ENCODE results near the gene MOB2. TPM values are rescaled to one million over a fixed set of nuclear protein-coding genes. Genes with fewer than 3 reads are reported as not detected.

The MOB2 gene
- total and polyA plus RNA-seq, 2 of the 13 experiments (the other 11 are each of a cell fraction or from before 2014, with no cell fraction given) = 21.8 to 27.7 TPM

GRCh38 chr11:1508986-1509385 is 22.4 kb upstream of the MOB2 start (continued):
- TF ChIP-seq, protein P1, sequence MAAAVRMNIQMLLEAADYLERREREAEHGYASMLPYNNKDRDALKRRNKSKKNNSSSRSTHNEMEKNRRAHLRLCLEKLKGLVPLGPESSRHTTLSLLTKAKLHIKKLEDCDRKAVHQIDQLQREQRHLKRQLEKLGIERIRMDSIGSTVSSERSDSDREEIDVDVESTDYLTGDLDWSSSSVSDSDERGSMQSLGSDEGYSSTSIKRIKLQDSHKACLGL (CRISPR knock-in tag; IDR thresholded peaks at IDR 0.05) = no peak
- TF ChIP-seq ZNF362 (CRISPR knock-in tag; IDR thresholded peaks at IDR 0.05; ENCODE audit: borderline replicate concordance) = no peak
- no peak for TF ChIP-seq HHEX (CRISPR knock-in tag; IDR thresholded peaks at IDR 0.05)

DNA sequence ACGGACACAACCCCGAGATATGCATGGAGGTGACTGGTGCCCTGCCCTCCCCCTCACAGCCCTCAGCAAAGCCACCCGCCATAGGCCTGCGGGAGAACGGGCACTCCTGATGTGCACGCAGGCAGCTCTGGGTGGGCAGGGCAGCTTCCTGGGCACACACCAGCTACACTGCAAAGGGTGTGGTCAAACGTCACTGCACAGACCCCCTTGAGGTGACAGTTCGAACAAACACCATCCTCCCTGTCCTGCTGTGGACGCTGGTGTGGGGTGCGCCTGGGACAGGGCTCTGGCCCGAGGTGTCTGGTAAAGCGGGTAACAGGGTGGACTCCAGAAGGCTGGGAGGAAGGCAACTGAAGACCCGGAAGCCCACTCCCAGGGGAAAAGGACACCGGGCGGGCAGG is 21.9 kb upstream of the MOB2 start:
- 97% methylated on average over 12 of the region's 15 CpGs for WGBS (ENCODE audit: low lambda C conversion rate)
- no peaks in the 10 kb centered on the region for H3K79me2 ChIP-seq (ENCODE audit: insufficient read depth, low read length)
- ChIA-PET POLR2A (no interaction called here), CTCF (ENCODE audit: low intra/inter-chr PET ratio, low total read pairs) (no interaction called here)
- FAIRE-seq = no peak
- intact Hi-C loops (cut with micrococcal nuclease; ENCODE audit: unreplicated experiment) (no loop called here), in situ Hi-C loops (cut with HindIII; ENCODE audit: extremely low pct_ligation_motif_present, low pct_unique_long_range_greater_than_20kb) (no loop called here)
- H3K4me1 ChIP-seq (ENCODE audit: insufficient read depth, low read length) = no peaks in the 10 kb centered on the region
- no peaks in the 10 kb centered on the region for H3K36me3 ChIP-seq (replicated peaks in 1 of 2; ENCODE audit: control insufficient read depth in 1 of 2, insufficient read depth in 2 of 2, low read length in 2 of 2)
- ATAC-seq = no peak
- no peak overlapping the region for H3K4me3 ChIP-seq (replicated peaks in 1 of 3; ENCODE audit: insufficient read depth in 1 of 3, low read depth in 2 of 3, low read length in 3 of 3)
- no peak for DNase-seq (ENCODE audit: low spot score)
- H3K9ac ChIP-seq (ENCODE audit: insufficient read depth, low read depth, low read length) = no peak overlapping the region
- H4K20me1 ChIP-seq (ENCODE audit: insufficient read depth, low read length) = peaks cover 24% of the 10 kb centered on the region; the same call in 1 of the 2 replicates
- H3K27me3 ChIP-seq (ENCODE audit: control insufficient read depth in 1 of 2, insufficient read depth in 2 of 2, low read length in 2 of 2) = no peaks in the 10 kb centered on the region
- no peak overlapping the region for H3K27ac ChIP-seq (ENCODE audit: extremely low read length, insufficient read depth, low read length)
- H3K9me3 ChIP-seq (ENCODE audit: low read length) = no peaks in the 10 kb centered on the region
- BruUV-seq (replicated peaks) = no TSS peak
- no peak overlapping the region for H2AFZ ChIP-seq (ENCODE audit: low read length)
- no peak overlapping the region for H3K4me2 ChIP-seq (ENCODE audit: low read depth, low read length)
- TF ChIP-seq ELF1 (CRISPR knock-in tag; IDR thresholded peaks at IDR 0.05) (no peak), SMAD1 (CRISPR knock-in tag; IDR thresholded peaks at IDR 0.05; ENCODE audit: borderline replicate concordance, low read depth) (no peak), ZNF576 (CRISPR knock-in tag; IDR thresholded peaks at IDR 0.05) (no peak), ZNF687 (CRISPR knock-in tag; IDR thresholded peaks at IDR 0.05) (no peak), ZMAT3 (CRISPR knock-in tag; conservative IDR thresholded peaks at IDR 0.05) (no peak), ZNF496 (CRISPR knock-in tag; IDR thresholded peaks at IDR 0.05; ENCODE audit: insufficient replicate concordance) (no peak), CBX1 (IDR thresholded peaks at IDR 0.05; ENCODE audit: low read depth) (no peak), GPN1 (CRISPR knock-in tag; IDR thresholded peaks at IDR 0.05; ENCODE audit: borderline replicate concordance) (no peak), ZFP91 (CRISPR knock-in tag; IDR thresholded peaks at IDR 0.05; ENCODE audit: borderline replicate concordance) (no peak), MYC (CRISPR knock-in tag; IDR thresholded peaks at IDR 0.05; ENCODE audit: borderline replicate concordance) (no peak), ADNP (CRISPR knock-in tag; IDR thresholded peaks at IDR 0.05) (no peak), ZNF784 (CRISPR knock-in tag; IDR thresholded peaks at IDR 0.05; ENCODE audit: borderline replicate concordance) (no peak)
